ENCODE data around the gene NDST4. TPM values are rescaled to one million over a fixed set of nuclear protein-coding genes. Genes with fewer than 3 reads are reported as not detected.

The NDST4 gene
- total RNA-seq, 1 donor from 2014 or later = not detected

DNA sequence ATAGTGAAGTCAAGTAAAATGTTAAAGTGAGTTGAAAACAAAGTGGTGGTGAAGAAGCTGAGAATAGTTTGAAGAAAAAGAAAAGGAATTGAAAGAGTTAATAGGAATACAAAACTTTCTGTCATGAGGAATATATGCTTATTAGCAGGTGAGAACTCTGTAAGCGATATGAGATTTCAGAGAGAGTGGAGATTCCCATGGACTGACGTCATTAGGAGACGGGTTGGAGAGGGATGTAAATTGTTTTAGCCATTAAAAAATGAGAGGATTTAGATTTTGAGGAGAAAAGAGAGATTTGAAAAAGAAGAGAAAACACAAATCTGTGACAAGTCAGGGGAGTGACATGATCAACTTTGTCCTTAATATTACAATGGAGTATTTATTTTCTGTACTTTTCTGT is 11.7 kb downstream of the NDST4 start:
- Histone ChIP-seq H3K4me3 (no peak overlapping the region), H3K36me3 (no peaks in the 10 kb centered on the region), H3K4me1 (no peaks in the 10 kb centered on the region), H3K27ac (no peak overlapping the region), H3K27me3 (no peaks in the 10 kb centered on the region), H3K9me3 (no peaks in the 10 kb centered on the region)
- no peak for DNase-seq (ENCODE audit: low spot score in 2 of 2)
- TF ChIP-seq, protein P1, sequence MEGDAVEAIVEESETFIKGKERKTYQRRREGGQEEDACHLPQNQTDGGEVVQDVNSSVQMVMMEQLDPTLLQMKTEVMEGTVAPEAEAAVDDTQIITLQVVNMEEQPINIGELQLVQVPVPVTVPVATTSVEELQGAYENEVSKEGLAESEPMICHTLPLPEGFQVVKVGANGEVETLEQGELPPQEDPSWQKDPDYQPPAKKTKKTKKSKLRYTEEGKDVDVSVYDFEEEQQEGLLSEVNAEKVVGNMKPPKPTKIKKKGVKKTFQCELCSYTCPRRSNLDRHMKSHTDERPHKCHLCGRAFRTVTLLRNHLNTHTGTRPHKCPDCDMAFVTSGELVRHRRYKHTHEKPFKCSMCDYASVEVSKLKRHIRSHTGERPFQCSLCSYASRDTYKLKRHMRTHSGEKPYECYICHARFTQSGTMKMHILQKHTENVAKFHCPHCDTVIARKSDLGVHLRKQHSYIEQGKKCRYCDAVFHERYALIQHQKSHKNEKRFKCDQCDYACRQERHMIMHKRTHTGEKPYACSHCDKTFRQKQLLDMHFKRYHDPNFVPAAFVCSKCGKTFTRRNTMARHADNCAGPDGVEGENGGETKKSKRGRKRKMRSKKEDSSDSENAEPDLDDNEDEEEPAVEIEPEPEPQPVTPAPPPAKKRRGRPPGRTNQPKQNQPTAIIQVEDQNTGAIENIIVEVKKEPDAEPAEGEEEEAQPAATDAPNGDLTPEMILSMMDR (IDR thresholded peaks at IDR 0.05) = no peak
- intact Hi-C loops (cut with DNase I) = no loop called here

DNA sequence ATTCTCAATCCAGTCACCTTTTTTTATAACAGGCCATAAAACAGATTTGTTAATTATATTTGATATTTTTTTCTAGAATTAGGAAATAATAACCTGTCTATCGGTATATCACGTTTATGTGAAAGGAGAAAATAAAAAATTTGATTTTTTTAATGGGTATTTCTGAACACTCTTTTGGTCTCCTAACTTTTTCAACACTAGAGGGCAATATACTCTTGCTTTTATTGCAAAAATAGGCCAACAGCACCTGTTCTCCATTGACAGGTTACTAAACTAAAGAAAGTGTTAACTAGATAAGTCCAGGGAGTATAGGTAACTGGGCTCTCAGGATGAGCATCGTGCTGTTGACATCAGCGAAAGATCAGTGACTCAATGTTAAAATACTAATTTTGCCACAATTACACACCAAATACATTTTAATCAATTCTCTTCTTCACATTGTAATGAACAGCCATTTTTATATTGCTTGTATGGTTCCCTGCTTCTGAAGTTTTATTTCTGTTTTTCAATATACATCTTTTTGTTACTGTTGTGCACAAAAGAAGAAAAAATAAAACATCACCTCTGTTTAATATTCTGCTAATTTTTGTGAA is 22.8 kb downstream of the NDST4 start:
- H3K36me3 ChIP-seq = no peaks in the 10 kb centered on the region
- TF ChIP-seq, protein P1 (IDR thresholded peaks at IDR 0.05) = peak in 2 of 3 experiments; percentile 18 to 43
- no peaks in the 10 kb centered on the region for H3K4me1 ChIP-seq
- H3K9me3 ChIP-seq = no peaks in the 10 kb centered on the region
- intact Hi-C loops (cut with DNase I) = loop anchor here (5.0 kb wide), 1 partner anchor 447 kb away; no protein-coding TSS in a partner anchor
- no peak for DNase-seq (ENCODE audit: low spot score in 2 of 2)
- no peaks in the 10 kb centered on the region for H3K27me3 ChIP-seq
- no peak overlapping the region for H3K4me3 ChIP-seq
- no peak overlapping the region for H3K27ac ChIP-seq

DNA sequence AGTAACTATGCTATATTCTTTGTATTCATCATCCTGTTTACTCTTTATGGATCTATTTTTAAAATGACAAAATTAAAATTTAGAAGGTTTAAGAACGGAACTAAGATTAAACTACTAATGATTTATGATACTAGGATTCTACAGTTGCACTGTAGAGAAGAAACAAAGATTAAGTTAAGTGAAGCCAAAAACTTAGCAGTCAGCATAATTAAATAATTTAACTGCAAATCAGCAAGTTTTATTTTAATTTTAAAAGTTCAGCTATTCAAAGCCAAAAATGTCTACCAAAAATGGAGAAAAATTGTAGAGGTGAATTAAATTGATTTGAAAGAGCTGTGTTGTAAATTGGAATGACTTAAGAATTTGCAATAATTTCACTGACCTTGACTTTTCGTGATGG is 30.8 kb downstream of the NDST4 start:
- no peaks in the 10 kb centered on the region for H3K4me1 ChIP-seq
- intact Hi-C loops (cut with DNase I) = no loop called here
- no peaks in the 10 kb centered on the region for H3K27me3 ChIP-seq
- H3K4me3 ChIP-seq = no peak overlapping the region
- H3K27ac ChIP-seq = no peak overlapping the region
- DNase-seq (ENCODE audit: low spot score in 2 of 2) = no peak
- TF ChIP-seq, protein P1 (IDR thresholded peaks at IDR 0.05) = no peak
- no peaks in the 10 kb centered on the region for H3K36me3 ChIP-seq
- no peaks in the 10 kb centered on the region for H3K9me3 ChIP-seq

DNA sequence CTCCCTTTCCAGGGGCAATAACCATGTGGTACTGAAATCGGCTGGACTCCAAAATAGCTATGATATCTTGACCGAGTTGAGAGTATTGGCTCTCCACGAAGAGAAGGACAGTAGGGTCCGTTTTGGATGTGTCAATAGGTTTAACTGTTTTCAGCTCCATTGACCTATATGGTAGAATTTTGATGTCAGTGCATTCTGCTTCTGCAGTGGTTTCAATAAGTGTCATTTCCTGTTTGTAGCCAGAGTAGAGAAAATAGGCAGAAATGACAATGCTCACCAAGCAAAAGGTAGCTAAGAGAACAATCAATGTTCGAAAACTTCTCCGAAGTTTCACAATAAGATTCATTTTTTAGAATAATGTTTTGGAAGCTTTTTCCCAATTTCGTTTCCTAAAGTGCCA is 36.7 kb downstream of the NDST4 start:
- TF ChIP-seq, protein P1 (IDR thresholded peaks at IDR 0.05) = no peak

DNA sequence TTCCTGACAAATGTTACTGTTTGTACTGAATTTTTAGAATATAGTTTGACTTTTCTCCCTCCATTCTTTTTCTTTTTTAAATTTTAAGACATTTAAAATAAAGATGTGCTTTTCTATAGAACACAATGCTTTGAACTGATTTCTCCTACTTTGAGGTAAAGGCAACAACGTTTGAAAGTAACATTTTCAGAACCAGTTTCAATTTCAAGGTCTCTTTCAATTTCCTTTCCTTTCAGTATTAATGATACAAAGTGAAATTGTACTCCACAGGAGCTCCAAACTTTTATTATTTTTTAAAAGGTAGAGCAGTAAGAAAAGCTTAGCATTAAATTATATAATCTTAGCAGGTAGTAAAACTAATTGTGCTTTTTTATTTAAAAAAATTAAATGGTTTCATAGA is 54.9 kb downstream of the NDST4 start:
- H3K9me3 ChIP-seq = no peaks in the 10 kb centered on the region
- H3K27ac ChIP-seq = no peak overlapping the region
- no peaks in the 10 kb centered on the region for H3K27me3 ChIP-seq
- TF ChIP-seq, protein P1 (IDR thresholded peaks at IDR 0.05) = no peak
- intact Hi-C loops (cut with DNase I) = no loop called here
- DNase-seq (ENCODE audit: low spot score in 2 of 2) = no peak
- H3K36me3 ChIP-seq = no peaks in the 10 kb centered on the region
- no peak overlapping the region for H3K4me3 ChIP-seq
- H3K4me1 ChIP-seq = no peaks in the 10 kb centered on the region

More for the DNA sequence above, 36.7 kb downstream of the NDST4 start:
- Histone ChIP-seq H3K9me3 (no peaks in the 10 kb centered on the region), H3K27me3 (no peaks in the 10 kb centered on the region), H3K27ac (no peak overlapping the region), H3K4me3 (no peak overlapping the region), H3K4me1 (no peaks in the 10 kb centered on the region), H3K36me3 (no peaks in the 10 kb centered on the region)
- intact Hi-C loops (cut with DNase I) = no loop called here
- DNase-seq (ENCODE audit: low spot score in 2 of 2) = no peak

DNA sequence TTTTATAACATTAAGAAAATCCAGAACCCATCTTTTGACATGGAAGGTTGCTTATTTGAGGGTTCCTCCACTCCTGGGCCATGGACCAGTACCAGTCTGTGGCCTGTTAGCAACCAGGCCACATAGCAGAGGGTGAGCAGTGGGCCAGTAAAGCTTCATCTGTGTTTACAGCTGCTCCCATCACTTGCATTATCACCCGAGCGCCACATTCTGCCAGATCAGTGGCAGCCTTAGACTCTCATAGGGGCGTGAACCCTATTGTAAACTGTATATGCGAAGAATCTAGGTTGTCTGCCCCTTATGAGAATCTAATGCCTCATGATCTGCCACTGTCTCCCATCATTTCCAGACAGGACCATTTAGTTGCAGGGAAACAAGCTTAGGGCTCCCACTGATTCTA is 58.6 kb downstream of the NDST4 start:
- Histone ChIP-seq H3K36me3 (no peaks in the 10 kb centered on the region), H3K27ac (no peak overlapping the region), H3K27me3 (no peaks in the 10 kb centered on the region), H3K4me3 (no peak overlapping the region), H3K9me3 (no peaks in the 10 kb centered on the region), H3K4me1 (no peaks in the 10 kb centered on the region)
- TF ChIP-seq, protein P1 (IDR thresholded peaks at IDR 0.05) = no peak
- intact Hi-C loops (cut with DNase I) = no loop called here
- no peak for DNase-seq (ENCODE audit: low spot score in 2 of 2)

All from ascending aorta (tissue), 2 donors.